ENCODE data around the gene ARHGAP21.

DNA sequence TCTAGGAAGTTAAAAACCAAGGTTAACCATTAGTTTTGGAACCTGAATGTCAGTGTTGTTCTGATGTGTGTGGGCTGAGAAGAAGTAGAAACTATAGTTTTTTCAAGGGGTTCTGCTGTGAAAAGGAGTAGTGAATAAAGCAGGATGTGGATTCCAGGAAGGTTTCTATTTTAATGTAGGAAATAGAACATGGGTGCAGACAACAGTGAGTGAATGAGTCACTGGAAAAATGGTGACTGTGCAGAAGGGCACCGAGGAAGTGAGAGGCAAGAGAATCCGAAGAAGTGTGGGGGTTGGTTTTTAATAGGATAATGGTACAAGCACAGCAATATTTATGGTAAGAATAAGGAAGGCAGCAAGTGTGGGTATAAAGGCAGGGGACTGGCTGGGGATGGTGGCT, 120.4 kb downstream of the ARHGAP21 start:
- no peak for TF ChIP-seq CTCF (IDR thresholded peaks at IDR 0.05)
- no peak for TF ChIP-seq POLR2A (IDR thresholded peaks at IDR 0.05)

Data from testis (tissue), 2 donors.